Endodermal cell (in vitro differentiated cells): ENCODE data around the gene HLA-DRA. TPM values are rescaled to one million over a fixed set of nuclear protein-coding genes. Genes with fewer than 3 reads are reported as not detected.

Experiments
- DNase-seq: peaks from one replicate; pipeline ENCODE4 v3.0.0-alpha.2; 2017
- H3K27ac ChIP-seq: 2 replicates; pipeline ENCODE4 v1.5.1; 2013; ENCODE audit warnings: mild to moderate bottlenecking, low read depth, low read length, moderate library complexity
- H3K27me3 ChIP-seq: 2 replicates; pipeline ENCODE4 v1.6.1; 2013; ENCODE audit warnings: mild to moderate bottlenecking, low read length, moderate library complexity; ENCODE audit not compliant: insufficient read depth, control insufficient read depth, poor library complexity, severe bottlenecking
- H3K36me3 ChIP-seq: 2 replicates; pipeline ENCODE4 v1.7.0; 2013; ENCODE audit warnings: mild to moderate bottlenecking, low read length, moderate library complexity; ENCODE audit not compliant: control insufficient read depth, insufficient read depth
- H3K4me1 ChIP-seq: one replicate; pipeline ENCODE4 v1.7.0; 2013; ENCODE audit warnings: low read length; ENCODE audit not compliant: control insufficient read depth, insufficient read depth
- H3K4me3 ChIP-seq: 2 replicates; pipeline ENCODE4 v1.5.1; 2013; ENCODE audit warnings: mild to moderate bottlenecking, low read length, moderate library complexity
- H3K9ac ChIP-seq: 2 replicates; pipeline ENCODE4 v1.6.1; 2013; ENCODE audit warnings: mild to moderate bottlenecking, low read length, moderate library complexity; ENCODE audit not compliant: poor library complexity, severe bottlenecking; ENCODE audit errors: extremely low read depth
- H3K9me3 ChIP-seq: 2 replicates; pipeline ENCODE4 v1.6.1; 2013; ENCODE audit warnings: mild to moderate bottlenecking, low read length, moderate library complexity; ENCODE audit not compliant: control insufficient read depth
- H3K27ac Mint-ChIP-seq: 2 replicates; pipeline ENCODE4 v1.8.0; 2020; ENCODE audit warnings: mixed read lengths
- H3K27me3 Mint-ChIP-seq: 2 replicates; pipeline ENCODE4 v1.8.0; 2021; ENCODE audit warnings: mild to moderate bottlenecking, mixed read lengths; ENCODE audit not compliant: insufficient read depth
- H3K36me3 Mint-ChIP-seq: 2 replicates; pipeline ENCODE4 v1.8.0; 2020; ENCODE audit warnings: low read depth, mixed read lengths
- H3K4me1 Mint-ChIP-seq: 2 replicates; pipeline ENCODE4 v1.8.0; 2020; ENCODE audit warnings: mixed read lengths
- H3K4me3 Mint-ChIP-seq: 2 replicates; pipeline ENCODE4 v1.8.0; 2020; ENCODE audit warnings: mild to moderate bottlenecking, moderate library complexity, mixed read lengths
- H3K9me3 Mint-ChIP-seq: 2 replicates; pipeline ENCODE4 v1.8.0; 2020; ENCODE audit warnings: mild to moderate bottlenecking, mixed read lengths
- CTCF ChIP-seq: fragments of 200-600 bp; sonication (generic); conservative IDR thresholded peaks from 2 replicates; pipeline ENCODE4 v1.5.0; 2021; ENCODE audit warnings: antibody characterized with exemption, mild to moderate bottlenecking
- WGBS, 2 experiments: methylation state at CpG; one replicate each; pipeline versions ENCODE4 v1.1.5 to v1.1.7; 2013; ENCODE audit warnings: missing lambda C conversion rate in 2 of 2, mixed read lengths in 1 of 2; ENCODE audit not compliant: insufficient coverage in 1 of 2, insufficient read length in 1 of 2; 5-methylcytosine and 5-hydroxymethylcytosine counted together
- total RNA-seq, 2 donors: library from RNA; stranded (reverse); fragmentation: NEBNext Ultra II Directional in 1 of 2; extraction: Animal tissue kit (Norgen Biotek cat#: 25700) in 1 of 2; gene quantifications; 2 replicates in 1 of 2; 3 replicates in 1 of 2; pipeline ENCODE4 v1.2.1, GENCODE V29; 2021

The HLA-DRA gene
- total RNA-seq, 2 donors from 2014 or later = 0.27 TPM; not detected in 1

- peaks cover 25% of the 10 kb centered on the region for H3K9me3 Mint-ChIP-seq
- no peak overlapping the region for H3K4me3 Mint-ChIP-seq
- H3K27ac Mint-ChIP-seq = no peak overlapping the region
- Histone ChIP-seq H3K9ac (no peak overlapping the region), H3K36me3 (no peaks in the 10 kb centered on the region), H3K27me3 (no peaks in the 10 kb centered on the region), H3K27ac (no peak overlapping the region), H3K9me3 (no peaks in the 10 kb centered on the region), H3K4me3 (no peak overlapping the region), H3K4me1 (no peaks in the 10 kb centered on the region)
- no peak for TF ChIP-seq CTCF
- 84 to 86% methylated on average over 25 to 29 of the region's 29 CpGs for WGBS, 2 experiments
- H3K36me3 Mint-ChIP-seq = no peaks in the 10 kb centered on the region
- peaks cover 8% of the 10 kb centered on the region for H3K27me3 Mint-ChIP-seq
- no peak for DNase-seq
- no peaks in the 10 kb centered on the region for H3K4me1 Mint-ChIP-seq
Measured at GRCh38 chr6:32459781-32460424, 20.2 kb downstream of the HLA-DRA start.

- DNase-seq = no peak
- Mint-ChIP-seq H3K4me1 (no peaks in the 10 kb centered on the region), H3K9me3 (peaks cover 26% of the 10 kb centered on the region), H3K27ac (no peak overlapping the region), H3K27me3 (peaks cover 9% of the 10 kb centered on the region), H3K36me3 (no peaks in the 10 kb centered on the region), H3K4me3 (no peak overlapping the region)
- no peak overlapping the region for H3K27ac ChIP-seq
- WGBS, 2 experiments = 80% methylated on average over 4 of the region's 4 CpGs; no CpG with 5 or more reads in 1 of the 2 experiments
- H3K4me3 ChIP-seq = no peak overlapping the region
- no peaks in the 10 kb centered on the region for H3K4me1 ChIP-seq
- TF ChIP-seq CTCF = peak; percentile 50
- no peak overlapping the region for H3K9ac ChIP-seq
- no peaks in the 10 kb centered on the region for H3K36me3 ChIP-seq
- no peaks in the 10 kb centered on the region for H3K9me3 ChIP-seq
- H3K27me3 ChIP-seq = no peaks in the 10 kb centered on the region
Measured at GRCh38 chr6:32460528-32460927, 20.8 kb downstream of the HLA-DRA start.

- H3K4me1 Mint-ChIP-seq = no peaks in the 10 kb centered on the region
- peaks cover 29% of the 10 kb centered on the region for H3K9me3 Mint-ChIP-seq
- no peak for TF ChIP-seq CTCF
- no peaks in the 10 kb centered on the region for H3K36me3 ChIP-seq
- no peak overlapping the region for H3K27ac Mint-ChIP-seq
- H3K36me3 Mint-ChIP-seq = no peaks in the 10 kb centered on the region
- no peak overlapping the region for H3K4me3 Mint-ChIP-seq
- peaks cover 9% of the 10 kb centered on the region for H3K27me3 Mint-ChIP-seq
- H3K9me3 ChIP-seq = peaks cover 2% of the 10 kb centered on the region
- no peaks in the 10 kb centered on the region for H3K27me3 ChIP-seq
- no peak overlapping the region for H3K27ac ChIP-seq
- H3K4me3 ChIP-seq = no peak overlapping the region
- H3K9ac ChIP-seq = no peak overlapping the region
- no peak for DNase-seq
- H3K4me1 ChIP-seq = no peaks in the 10 kb centered on the region
- WGBS, 2 experiments = 74 to 100% methylated on average over 1 to 5 of the region's 5 CpGs
Measured at GRCh38 chr6:32461493-32461892, 21.8 kb downstream of the HLA-DRA start.
